IPS-20b (cell line): ENCODE data around the gene INPP5E.
"Not testable (repeated sequence)": the region's sequence is repeated elsewhere in the genome, so short reads cannot be mapped to it uniquely, and the experiment has no call there.

Experiments used
- H3K27ac ChIP-seq: one replicate; pipeline ENCODE4 v1.5.1; 2013; ENCODE audit warnings: low read length
- H3K27me3 ChIP-seq: 2 replicates; pipeline ENCODE4 v1.6.1; 2013; ENCODE audit warnings: mild to moderate bottlenecking, low read length, inconsistent platforms; ENCODE audit not compliant: insufficient read depth
- H3K36me3 ChIP-seq: 2 replicates; pipeline ENCODE4 v1.6.1; 2013; ENCODE audit warnings: low read depth, mild to moderate bottlenecking, inconsistent platforms, low read length, moderate library complexity; ENCODE audit not compliant: insufficient read depth
- H3K4me1 ChIP-seq: 2 replicates; pipeline ENCODE4 v1.6.1; 2013; ENCODE audit warnings: mild to moderate bottlenecking, control low read depth, inconsistent platforms, low read length, moderate library complexity; ENCODE audit not compliant: insufficient read depth
- H3K4me3 ChIP-seq: 2 replicates; pipeline ENCODE4 v1.5.1; 2013; ENCODE audit warnings: mild to moderate bottlenecking, low read length, inconsistent platforms
- H3K9ac ChIP-seq: 2 replicates; pipeline ENCODE4 v1.6.1; 2013; ENCODE audit warnings: low read depth, mild to moderate bottlenecking, inconsistent platforms, low read length, moderate library complexity
- H3K9me3 ChIP-seq: 2 replicates; pipeline ENCODE4 v1.6.1; 2013; ENCODE audit warnings: mild to moderate bottlenecking, low read depth, low read length, inconsistent platforms; ENCODE audit not compliant: insufficient read depth

Gene INPP5E

DNA sequence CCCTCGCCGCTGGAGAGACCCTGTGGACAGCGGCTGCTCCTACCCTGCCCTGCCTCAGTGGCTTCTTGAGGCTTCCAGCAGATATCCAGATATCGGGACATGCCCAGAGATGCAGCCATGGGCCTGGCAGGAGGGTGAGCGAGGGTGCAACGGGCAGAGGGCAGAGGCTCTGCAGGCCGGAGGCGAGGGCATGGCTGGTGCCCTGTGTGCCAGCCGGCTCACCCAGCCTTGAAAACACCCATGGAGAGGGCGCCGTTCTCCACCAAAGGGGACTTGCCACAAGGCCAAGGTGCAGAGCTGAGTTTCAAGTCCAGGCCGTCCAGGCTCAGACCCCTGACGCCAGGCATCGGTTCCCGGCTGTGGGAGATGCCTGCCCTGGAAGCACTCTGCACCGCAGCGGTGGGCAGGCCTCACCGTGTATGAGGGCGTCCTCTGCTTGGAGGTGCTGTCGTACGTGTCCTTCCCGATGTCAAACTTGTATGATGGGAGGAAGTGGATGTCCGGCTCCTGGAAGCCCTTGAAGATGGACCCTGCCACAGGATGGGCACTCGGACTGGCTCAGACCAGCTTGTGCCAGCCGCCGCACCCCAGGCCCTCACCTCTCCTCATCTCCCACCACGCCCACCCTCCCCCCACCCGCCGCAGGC, 8.9 kb downstream of the INPP5E start:
- Histone ChIP-seq H3K27me3 (no peaks in the 10 kb centered on the region), H3K36me3 (peaks cover 15% of the 10 kb centered on the region), H3K4me3 (no peak overlapping the region), H3K9me3 (no peaks in the 10 kb centered on the region), H3K9ac (no peak overlapping the region), H3K27ac (no peak overlapping the region), H3K4me1 (no peaks in the 10 kb centered on the region)

- Histone ChIP-seq H3K36me3 (peaks cover 17% of the 10 kb centered on the region), H3K27me3 (no peaks in the 10 kb centered on the region), H3K4me1 (no peaks in the 10 kb centered on the region), H3K9me3 (no peaks in the 10 kb centered on the region), H3K9ac (no peak overlapping the region), H3K27ac (no peak overlapping the region), H3K4me3 (no peak overlapping the region)
These were observed 9.8 kb downstream of the INPP5E start for GRCh38 chr9:136429683-136430491.

GRCh38 chr9:136429075-136429628, 10.5 kb downstream of the INPP5E start:
- Histone ChIP-seq H3K9ac (no peak overlapping the region), H3K36me3 (peaks cover 25% of the 10 kb centered on the region), H3K4me1 (no peaks in the 10 kb centered on the region), H3K27ac (no peak overlapping the region), H3K4me3 (no peak overlapping the region), H3K9me3 (no peaks in the 10 kb centered on the region), H3K27me3 (no peaks in the 10 kb centered on the region)

- H3K4me1 ChIP-seq: no peaks in the 10 kb centered on the region
These were observed 12.9 kb downstream of the INPP5E start for GRCh38 chr9:136426787-136427186.

DNA sequence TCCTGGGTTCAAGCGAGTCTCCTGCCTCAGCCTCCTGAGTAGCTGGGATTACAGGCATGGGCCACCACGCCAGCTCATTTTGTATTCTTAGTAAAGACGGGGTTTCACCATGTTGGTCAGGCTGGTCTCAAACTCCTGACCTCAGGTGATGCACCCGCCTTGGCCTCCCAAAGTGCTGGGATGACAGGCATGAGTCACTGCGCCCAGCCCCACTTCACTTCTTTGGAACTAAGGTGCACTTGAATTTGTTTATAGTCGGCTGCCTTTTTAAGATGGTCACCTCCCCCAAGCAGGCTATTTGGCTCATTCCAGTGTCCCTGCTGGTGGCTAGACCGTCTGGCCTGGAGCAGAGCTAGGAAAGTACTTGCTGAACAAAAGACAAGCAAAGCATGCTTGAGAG, 14.3 kb downstream of the INPP5E start:
- not testable (repeated sequence) for H3K9me3 ChIP-seq, H3K4me3 ChIP-seq, H3K4me1 ChIP-seq, H3K9ac ChIP-seq, H3K27ac ChIP-seq, H3K27me3 ChIP-seq
- H3K36me3 ChIP-seq: peaks cover 59% of the 10 kb centered on the region

More at GRCh38 chr9:136426787-136427186, 12.9 kb downstream of the INPP5E start:
- Histone ChIP-seq H3K9me3 (no peaks in the 10 kb centered on the region), H3K36me3 (peaks cover 48% of the 10 kb centered on the region), H3K9ac (no peak overlapping the region), H3K27me3 (no peaks in the 10 kb centered on the region), H3K27ac (no peak overlapping the region), H3K4me3 (no peak overlapping the region)

- Histone ChIP-seq H3K27ac (no peak overlapping the region), H3K9me3 (no peaks in the 10 kb centered on the region), H3K27me3 (no peaks in the 10 kb centered on the region), H3K36me3 (peaks cover 64% of the 10 kb centered on the region), H3K4me3 (no peak overlapping the region), H3K9ac (no peak overlapping the region), H3K4me1 (no peaks in the 10 kb centered on the region)
These were observed 14.8 kb downstream of the INPP5E start for GRCh38 chr9:136424750-136425362.

GRCh38 chr9:136423432-136424146, 16.1 kb downstream of the INPP5E start:
- Histone ChIP-seq H3K4me1 (no peaks in the 10 kb centered on the region), H3K9me3 (no peaks in the 10 kb centered on the region), H3K36me3 (peaks cover 67% of the 10 kb centered on the region), H3K27me3 (no peaks in the 10 kb centered on the region), H3K9ac (no peak overlapping the region), H3K4me3 (no peak overlapping the region), H3K27ac (no peak overlapping the region)

DNA sequence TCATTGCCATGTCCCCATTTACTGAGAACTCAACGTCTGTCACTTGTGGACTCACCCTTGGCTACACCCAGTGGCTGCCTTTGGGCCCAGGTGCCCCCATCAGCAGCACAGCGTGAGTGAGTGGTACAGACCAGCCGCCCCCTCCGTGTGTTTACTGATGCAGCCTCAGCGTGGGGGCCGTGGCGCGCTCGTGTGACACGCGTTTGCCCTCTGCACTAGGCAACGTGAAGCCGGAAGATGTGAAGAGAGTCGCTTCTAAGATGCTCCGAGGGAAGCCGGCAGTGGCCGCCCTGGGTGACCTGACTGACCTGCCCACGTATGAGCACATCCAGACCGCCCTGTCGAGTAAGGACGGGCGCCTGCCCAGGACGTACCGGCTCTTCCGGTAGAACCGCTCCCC, 16.8 kb downstream of the INPP5E start:
- no peaks in the 10 kb centered on the region for H3K4me1 ChIP-seq
- H3K36me3 ChIP-seq: peaks cover 73% of the 10 kb centered on the region
- no peak overlapping the region for H3K4me3 ChIP-seq
- H3K9ac ChIP-seq: no peak overlapping the region
- no peaks in the 10 kb centered on the region for H3K27me3 ChIP-seq
- no peaks in the 10 kb centered on the region for H3K9me3 ChIP-seq
- H3K27ac ChIP-seq: no peak overlapping the region

DNA sequence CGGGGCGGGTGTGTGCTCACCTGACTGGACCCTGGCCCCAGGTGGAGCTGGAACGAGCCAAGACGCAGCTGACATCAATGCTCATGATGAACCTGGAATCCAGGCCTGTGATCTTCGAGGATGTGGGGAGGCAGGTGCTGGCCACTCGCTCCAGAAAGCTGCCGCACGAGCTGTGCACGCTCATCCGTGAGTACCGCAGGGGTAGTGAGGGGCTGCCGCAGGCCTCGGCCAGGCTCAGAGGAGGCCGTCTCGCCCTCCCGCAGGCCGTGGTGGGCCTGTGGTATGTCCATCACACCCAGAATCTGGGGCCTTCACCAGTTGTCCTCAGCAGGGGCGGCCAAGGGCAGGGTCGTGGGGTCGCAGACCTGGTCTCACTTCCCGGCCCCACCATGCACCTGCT, 17.9 kb downstream of the INPP5E start:
- no peaks in the 10 kb centered on the region for H3K9me3 ChIP-seq
- H3K27ac ChIP-seq: no peak overlapping the region
- H3K27me3 ChIP-seq: no peaks in the 10 kb centered on the region
- no peaks in the 10 kb centered on the region for H3K4me1 ChIP-seq
- no peak overlapping the region for H3K4me3 ChIP-seq
- no peak overlapping the region for H3K9ac ChIP-seq
- peaks cover 80% of the 10 kb centered on the region for H3K36me3 ChIP-seq

DNA sequence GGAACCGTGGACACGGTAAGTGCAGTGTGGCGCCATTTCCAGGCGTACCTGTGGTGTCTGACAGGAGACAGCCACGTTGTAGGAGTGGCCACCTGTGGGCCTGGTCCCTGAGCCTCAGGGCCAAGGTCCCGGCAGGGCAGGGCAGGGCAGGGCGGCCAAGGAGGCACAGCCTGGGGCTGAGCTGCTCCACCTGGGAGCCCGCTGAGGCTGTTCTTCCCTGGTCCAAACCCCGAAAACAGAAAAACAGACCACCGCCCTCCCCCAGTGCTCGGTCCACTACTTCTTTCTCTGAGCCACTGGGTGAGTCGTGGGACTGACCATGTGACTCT, 20.6 kb downstream of the INPP5E start:
- H3K4me3 ChIP-seq: no peak overlapping the region
- peaks cover 94% of the 10 kb centered on the region for H3K36me3 ChIP-seq
- no peak overlapping the region for H3K27ac ChIP-seq
- no peaks in the 10 kb centered on the region for H3K27me3 ChIP-seq
- no peaks in the 10 kb centered on the region for H3K4me1 ChIP-seq
- H3K9ac ChIP-seq: no peak overlapping the region
- H3K9me3 ChIP-seq: no peaks in the 10 kb centered on the region

GRCh38 chr9:136418182-136419091, 21.2 kb downstream of the INPP5E start:
- H3K4me3 ChIP-seq: no peak overlapping the region
- H3K9me3 ChIP-seq: no peaks in the 10 kb centered on the region
- H3K27me3 ChIP-seq: no peaks in the 10 kb centered on the region
- H3K9ac ChIP-seq: no peak overlapping the region
- peaks cover 94% of the 10 kb centered on the region for H3K36me3 ChIP-seq
- H3K4me1 ChIP-seq: no peaks in the 10 kb centered on the region
- no peak overlapping the region for H3K27ac ChIP-seq
